ENCODE results near the gene GDF7.

The GDF7 gene

DNA sequence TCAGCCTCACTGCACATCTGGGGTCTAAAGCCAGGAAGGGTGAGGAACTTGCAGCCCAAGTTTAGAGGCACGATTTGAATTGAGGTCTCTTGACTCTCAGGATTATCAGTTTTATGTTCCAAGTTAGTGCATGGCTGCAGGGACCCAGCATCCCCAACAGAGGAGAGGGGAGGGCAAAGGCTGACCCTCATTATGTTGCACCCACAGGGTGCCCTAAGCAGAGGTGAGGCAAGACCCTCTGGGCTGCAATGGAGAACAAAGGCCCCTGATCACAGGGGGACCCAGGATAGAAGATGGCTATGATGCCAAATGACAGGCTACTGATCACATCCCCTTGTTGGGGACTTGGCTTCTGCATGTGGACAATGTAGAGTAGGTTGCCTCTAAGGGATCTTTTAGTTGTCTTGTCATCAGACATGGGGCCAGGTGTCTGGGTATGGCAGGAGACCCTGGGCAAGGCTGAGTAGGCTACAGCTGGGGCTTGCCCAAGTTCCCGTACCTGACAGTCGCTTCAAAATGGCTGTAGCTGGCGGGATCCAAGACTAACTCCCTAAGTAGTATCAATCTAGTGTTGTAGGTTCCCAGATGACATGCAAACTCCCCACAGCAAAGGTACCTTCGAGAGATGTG is 4.5 kb upstream of the GDF7 start:
- no peak for DNase-seq

DNA sequence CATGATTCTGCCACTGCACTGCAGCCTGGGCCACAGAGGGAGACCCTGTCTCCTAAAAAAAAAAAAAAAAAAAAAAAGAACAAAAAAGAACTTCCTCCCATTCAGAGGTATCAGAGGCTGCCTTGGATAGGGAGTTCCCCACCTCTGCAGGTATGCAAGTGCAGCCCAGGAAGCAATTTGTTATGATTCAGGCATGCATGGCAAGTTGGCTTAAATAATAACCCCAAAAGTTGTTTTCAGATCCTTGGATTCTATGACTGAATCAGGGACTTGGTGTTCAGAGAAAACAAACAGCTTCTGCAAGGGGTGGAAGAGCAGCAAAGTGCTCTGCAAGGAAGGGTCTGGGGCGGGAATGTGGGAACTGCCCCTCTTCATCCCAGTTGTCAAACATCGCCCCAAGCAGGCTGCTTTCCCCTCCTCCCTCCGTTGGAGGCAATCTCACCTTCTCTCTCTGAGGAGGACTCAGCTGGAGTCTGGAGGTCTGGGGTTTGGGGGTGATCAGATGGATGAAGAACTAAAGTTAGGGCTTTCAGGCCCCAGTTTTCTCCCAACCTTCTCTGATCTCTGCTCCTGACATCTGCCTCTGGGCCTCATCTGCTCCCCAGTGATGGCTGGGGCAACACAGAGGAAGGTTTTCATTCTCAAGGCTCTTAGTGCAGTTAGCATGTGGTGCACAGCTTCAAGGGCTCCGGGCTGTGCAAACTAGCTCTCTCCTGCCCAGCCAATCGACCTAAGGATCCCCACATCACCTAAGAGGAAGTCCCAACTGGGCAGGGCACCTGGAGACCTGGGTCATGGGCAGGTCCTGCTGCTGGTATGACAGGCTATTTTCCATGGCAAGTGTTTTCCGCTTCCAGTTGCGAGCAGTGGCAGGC is 3.5 kb upstream of the GDF7 start:
- DNase-seq: no peak

DNA sequence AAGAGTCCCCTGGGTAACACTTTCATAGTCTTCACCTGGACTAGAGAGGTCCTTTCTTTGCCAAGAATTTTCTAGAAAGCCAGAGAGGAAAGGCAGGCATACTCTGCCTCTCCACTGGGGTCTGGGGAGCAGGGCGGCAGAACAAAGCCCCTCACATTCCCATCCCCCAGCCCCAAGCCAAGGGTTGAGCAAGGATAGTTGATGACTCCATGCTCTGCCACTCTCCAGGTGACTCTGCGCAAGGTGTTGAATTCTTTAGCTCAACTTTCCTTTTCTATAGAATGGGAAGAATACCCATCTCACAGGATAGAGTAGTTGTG is 2.9 kb upstream of the GDF7 start:
- no peak for DNase-seq

DNA sequence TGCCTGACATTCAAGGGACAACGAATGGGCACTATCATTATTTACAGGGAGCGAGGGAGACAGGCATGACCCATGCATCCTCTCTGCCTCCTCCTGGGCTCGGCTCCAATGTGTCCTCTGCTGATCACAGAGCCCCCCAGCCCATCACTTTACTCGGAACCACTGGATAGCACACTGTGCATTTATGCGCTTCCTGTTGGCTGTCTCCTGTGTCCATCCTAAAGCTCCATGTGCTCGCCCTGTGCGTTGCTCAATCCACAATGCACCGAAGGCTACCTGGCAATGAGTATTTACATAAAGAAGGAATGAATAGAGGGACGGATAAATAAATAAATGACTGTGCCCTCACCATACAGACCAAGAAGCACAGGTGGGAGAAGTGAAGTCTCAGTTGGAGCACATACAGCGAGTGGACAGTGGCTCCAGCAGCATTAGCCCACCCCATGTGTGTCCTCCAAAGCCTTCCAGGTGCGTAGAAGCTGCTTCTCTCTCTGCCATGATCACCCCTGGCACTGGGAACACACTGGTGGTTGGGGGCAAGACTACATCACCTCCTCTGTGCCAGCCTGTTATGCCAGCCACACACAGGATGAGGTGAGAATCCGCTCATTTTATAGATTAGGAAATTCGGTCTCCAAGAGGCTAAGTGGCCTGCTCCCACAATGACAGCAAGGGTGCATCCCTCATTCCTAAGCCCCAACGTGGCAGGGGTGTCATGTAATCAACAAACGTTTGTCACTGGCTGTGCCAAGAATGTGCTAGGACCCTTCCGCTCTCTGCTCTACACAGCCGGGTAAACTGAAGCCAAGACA is 2.3 kb upstream of the GDF7 start:
- no peak for DNase-seq

DNA sequence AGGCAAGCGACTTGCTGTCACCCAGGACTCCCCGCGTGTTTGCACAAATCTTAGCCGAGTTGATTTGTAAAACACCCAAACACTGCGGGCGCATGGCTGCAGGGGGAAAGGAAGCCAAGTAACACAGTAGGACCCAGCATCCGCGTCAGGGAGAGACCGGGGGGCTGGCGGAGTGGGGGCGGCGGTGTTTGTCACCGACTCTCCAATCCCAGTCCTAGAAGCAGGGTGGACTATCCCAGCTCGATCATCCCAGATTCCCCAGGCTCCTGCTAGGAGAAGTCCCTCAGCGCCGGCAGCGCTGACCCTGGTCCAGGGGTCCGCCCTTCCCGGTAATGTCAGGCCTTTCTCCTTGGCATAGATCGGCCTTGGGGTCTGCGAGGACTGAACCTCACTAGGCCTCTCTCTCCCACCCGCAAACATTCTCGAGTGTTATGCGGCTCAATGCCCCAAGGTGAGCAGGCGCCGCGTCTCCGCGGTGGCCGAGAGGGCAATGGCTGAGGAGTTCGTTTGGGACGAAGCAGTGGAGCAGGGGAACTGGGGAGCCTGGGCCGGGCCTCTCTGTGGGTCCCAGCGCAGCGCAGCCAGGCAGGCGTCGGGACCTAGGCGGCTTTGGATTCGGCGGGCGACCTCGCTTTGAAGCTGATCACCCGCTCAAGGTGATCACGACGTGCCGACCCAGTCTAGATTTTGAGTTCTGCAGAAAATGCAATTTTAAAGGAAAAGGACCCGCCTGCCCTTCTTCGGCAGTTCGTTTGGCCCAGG is 1.5 kb upstream of the GDF7 start:
- no peak for DNase-seq

DNA sequence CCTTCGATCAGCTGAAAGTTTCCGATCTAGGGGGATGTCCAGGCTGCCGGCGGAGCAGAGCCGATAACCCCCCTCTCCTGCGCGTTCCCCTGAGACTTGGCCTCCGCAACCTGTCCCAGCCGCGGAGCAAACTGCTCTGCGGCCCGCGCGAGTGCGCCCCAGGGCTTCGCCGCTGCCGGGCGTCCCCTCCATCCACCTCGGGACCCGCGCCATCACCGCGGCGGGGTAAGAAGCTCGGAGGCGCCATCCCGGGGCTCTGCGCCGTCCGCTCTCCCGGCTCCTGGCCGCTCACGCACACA is 990 bp upstream of the GDF7 start:
- DNase-seq: no peak

DNA sequence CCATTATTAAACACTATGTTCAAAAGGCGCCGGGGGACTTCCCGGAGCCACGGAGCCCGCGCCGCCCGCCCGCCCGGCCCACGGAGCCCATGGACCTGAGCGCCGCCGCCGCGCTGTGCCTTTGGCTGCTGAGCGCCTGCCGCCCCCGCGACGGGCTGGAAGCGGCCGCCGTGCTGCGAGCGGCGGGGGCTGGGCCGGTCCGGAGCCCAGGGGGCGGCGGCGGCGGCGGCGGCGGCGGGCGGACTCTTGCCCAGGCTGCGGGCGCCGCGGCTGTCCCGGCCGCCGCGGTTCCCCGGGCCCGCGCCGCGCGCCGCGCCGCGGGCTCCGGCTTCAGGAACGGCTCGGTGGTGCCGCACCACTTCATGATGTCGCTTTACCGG is 197 bp downstream of the GDF7 start:
- DNase-seq: no peak

DNA sequence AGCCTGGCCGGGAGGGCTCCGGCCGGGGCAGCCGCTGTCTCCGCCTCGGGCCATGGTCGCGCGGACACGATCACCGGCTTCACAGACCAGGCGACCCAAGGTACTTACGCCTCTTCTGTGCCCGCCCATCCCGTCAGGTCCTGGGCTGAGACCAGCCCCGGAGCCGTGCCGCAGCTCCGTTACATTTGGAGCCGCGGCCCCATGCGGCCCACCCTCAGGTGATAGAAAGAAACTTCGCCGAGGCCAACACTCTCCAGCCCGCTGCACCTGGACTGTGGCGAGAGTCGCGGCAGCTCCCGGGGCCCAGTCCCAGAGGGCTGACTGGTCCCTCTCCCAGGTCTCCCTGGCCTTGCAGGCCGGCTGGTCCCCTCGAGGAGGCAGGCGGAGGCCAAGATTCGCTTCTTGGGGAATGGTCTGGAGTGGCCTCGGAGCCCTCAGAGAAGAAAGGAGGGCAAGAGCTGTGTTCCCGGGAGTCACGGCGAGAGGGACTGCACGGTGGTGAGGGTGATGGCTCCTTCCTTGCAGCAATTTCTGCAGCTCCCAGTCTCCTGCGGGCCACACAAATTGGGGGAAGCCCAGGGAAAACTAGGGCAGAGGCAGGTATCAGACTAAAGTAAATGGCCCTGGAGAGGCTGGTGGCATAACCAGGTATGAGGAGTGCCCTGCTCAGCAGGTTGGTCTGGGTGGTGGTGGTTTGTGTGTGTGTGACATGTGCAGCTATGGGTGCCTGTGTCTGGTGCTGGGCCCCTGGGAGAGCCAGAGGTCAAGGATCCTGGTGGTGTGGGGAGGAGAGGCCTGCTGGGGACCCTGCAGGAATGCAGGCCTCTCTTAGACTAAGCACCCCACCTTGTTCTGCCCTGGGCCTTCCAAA is 822 bp downstream of the GDF7 start:
- DNase-seq: no peak

DNA sequence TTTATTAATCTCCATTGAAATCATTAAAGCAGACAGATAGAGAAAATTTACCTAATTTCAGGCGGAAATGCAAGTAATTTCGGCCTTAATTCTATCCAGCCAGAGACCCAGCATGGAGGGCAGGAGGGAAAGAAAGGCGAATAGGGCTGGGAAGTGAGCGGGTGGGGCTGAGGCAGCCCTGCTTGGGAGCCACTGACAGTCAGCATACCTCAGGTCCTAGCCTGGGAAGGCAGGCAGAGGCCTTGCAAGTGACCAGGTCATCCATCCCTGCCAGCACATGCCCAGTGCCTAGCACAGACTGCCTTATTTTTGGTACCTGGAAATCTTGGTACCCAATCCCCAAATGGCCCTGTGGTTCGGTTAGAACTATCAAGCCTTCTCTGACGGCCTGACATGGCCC is 1.5 kb downstream of the GDF7 start:
- DNase-seq: no peak

DNA sequence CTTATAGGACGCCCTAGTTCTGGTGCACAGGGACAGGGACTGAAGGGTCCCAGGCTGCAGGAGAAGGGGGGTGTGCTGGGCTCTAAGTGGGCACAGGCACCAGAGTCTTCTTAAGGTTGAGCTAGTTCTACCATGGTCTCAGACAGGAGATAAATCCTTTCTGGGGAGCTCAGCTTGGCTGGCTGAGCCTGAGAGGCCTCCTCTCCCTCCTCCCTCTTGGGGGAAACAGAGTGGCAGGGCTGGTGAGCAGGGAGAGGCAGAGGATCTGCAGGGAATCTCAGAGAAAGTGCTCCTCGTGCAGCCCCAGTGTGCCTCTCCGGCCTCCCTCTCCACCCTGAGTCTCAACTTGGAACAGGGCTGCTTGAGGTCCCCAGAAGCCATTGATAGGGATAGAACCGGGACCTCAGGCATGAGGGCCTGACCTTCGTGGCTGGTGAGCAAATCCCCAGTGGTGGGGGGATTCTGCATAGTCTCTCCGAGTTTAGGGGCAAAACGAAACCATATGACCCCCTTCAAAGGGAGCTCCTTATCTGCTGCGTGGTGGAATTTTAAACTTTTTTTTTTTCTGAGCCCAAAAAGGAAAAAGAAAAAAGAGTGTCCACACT is 2.0 kb downstream of the GDF7 start:
- DNase-seq: no peak

DNA sequence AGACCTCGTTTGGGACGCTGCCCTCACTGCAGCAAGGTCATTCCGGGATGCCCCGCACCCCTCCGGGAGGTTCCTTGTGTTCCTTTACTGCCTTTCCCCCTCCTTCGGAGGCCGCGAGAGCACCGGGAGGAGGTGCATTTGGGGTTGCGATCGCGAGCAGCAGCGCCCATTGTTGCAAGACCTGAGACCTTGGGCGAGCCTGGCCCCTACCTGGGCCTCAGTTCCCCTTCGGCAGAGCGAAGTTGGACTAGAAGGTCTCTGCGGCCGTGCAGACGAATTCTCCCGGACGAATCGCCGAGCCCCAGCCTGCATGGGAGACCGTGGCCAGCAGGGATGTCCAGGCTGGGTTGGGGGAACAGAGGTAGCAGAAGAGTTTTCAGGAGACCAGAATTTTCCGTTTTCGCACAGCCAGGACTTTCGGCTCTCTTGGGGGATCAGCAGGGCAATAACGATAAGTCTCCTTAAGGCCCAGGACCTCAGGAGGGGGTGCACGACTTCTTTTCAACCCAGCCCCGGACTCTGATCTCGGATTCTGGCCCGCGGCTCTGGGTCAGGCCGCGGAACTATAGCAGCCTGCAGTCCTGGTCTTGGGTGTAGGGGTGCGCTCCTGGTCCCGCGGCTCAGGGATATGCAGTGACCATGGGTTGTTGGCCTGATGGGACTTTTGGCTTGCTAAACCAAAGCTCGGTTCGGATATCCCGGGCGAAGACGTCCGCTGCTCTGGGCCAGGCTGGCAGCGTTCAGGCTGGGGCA is 2.8 kb downstream of the GDF7 start:
- no peak for DNase-seq

DNA sequence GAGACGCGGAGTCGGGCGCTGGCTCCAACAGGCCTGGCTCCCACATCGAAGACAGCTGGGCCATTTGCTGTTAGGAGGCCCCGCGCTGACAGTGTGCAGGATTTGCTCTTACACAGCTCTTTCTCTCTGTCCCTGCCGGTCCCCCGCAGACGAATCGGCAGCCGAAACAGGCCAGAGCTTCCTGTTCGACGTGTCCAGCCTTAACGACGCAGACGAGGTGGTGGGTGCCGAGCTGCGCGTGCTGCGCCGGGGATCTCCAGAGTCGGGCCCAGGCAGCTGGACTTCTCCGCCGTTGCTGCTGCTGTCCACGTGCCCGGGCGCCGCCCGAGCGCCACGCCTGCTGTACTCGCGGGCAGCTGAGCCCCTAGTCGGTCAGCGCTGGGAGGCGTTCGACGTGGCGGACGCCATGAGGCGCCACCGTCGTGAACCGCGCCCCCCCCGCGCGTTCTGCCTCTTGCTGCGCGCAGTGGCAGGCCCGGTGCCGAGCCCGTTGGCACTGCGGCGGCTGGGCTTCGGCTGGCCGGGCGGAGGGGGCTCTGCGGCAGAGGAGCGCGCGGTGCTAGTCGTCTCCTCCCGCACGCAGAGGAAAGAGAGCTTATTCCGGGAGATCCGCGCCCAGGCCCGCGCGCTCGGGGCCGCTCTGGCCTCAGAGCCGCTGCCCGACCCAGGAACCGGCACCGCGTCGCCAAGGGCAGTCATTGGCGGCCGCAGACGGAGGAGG is 3.5 kb downstream of the GDF7 start:
- no peak for DNase-seq

DNA sequence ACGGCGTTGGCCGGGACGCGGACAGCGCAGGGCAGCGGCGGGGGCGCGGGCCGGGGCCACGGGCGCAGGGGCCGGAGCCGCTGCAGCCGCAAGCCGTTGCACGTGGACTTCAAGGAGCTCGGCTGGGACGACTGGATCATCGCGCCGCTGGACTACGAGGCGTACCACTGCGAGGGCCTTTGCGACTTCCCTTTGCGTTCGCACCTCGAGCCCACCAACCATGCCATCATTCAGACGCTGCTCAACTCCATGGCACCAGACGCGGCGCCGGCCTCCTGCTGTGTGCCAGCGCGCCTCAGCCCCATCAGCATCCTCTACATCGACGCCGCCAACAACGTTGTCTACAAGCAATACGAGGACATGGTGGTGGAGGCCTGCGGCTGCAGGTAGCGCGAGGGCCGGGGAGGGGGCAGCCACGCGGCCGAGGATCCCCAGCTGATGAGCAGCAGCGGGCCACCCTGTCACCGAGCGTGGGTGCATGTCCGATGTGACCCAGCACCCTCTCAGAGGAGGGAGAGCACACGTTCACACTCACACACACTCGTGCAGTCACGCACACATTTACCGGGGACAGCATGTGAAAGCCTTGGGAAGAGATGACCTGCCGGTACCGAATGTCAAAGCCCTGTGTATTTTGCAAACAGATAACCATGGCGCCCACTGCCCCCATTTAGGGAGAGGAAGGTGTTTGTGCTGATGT is 4.2 kb downstream of the GDF7 start:
- no peak for DNase-seq

DNA sequence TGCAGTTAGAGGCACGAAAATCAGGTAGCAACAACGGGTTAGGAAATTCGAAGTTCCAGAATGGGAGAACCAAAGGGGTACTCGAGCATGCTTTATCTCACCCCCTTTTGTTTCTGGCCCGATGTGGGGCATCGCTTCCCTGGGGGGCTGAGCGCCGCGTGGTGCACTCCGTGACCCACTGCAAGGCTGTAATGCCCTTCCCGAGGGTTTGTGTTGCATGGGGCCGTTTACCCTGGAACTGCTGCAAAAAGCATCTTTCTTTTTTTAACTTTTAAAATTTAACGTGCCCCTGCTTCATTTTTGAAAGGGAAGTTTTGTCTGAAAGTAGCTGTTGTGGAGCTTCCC is 4.8 kb downstream of the GDF7 start:
- no peak for DNase-seq

DNA sequence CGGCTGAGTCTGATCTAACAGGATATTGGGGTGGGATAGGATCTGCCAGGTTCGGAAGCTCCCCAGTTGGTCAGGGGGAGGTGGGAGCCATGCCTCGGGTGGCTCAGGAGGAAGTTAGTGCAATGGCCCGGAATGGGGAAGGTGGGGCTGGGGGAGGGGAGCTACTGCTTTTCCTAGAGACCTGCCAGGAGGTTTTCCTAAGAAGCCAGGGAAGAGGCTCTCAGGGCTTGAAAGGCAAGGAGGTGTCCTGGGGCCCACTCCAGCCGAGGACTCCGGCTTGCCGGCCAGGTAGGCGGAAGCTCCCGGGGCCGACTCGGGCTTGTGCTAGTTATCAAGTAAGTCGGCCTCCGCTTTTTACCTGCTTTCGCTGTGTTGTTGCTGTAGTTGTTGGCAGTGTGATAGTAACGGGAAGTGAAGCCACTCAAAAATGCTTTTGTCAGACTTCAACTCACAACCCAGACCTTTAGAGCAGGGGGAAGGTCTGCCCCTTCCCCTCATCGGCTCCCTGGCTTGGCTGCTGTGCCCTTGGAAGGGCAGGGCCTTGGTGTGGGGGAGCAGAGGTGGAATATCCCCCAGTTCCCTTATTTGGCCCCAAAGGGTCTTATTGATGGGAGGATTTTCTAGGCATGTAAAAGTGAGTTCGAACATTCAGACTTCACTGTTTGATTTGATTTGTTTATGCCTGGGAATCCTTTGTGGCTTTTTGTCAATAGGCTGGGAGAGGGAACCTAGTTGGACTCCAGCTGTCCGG is 5.4 kb downstream of the GDF7 start:
- no peak for DNase-seq

DNA sequence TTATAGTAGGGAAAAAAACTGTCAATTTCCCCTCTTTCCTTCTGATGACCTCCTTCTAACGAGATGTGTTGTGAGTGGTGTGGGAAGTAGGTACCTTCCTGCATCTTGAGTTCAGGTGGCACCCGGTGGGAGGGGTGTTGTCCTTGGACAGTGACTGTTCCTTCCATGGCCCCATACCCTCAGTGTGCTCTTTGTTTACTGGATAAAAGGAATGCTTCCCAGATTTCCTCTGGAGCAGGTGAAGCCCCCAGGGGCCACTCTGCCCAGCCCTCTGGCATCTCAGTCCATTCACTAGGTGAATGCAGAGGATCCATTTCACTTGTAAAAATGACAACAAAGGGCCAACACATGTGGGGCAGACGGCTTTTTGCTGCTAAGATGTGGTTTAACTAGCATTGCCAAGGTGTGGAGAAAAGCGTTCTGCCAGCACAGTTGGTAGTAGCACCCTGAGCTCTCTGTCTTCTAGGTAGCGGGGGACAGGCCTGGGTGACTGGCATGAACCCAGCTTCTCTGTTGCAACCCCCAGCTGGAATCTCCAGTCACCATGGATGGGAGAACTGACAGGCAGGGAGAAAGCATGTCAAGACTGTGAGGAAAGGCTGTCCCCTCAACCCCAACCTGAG is 6.9 kb downstream of the GDF7 start:
- no peak for DNase-seq

DNA sequence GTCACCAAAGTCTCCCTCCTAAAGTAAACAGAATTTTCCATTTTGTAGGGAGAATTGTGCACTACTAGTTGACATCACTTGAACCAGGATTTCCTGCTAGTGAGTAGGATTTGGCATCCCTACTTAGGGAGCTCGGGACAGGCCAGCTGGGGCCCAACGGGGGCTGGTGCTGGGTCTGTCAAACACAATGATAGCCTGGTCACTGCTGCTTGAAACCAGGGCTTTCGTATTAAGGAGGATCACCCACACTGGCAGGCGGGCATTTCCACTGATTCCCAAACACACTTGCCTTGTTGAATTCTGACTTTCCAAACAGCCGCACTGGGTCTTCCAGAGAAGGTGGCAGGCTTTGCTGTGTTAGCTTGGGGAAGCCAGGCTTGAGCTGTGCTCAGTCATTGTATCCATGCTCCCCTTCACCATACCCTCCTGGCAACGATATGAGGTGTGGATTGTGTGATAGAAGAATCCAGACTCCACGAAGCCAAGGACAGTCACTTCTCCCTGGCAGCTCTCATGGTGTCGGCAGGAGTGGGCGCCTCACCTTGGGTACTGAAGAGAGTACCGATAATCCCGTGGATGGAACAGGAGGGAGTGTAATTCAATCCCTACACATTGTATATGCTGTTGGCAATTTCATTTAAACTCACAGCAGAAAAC is 7.5 kb downstream of the GDF7 start:
- no peak for DNase-seq

Data from C1 segment of cervical spinal cord (tissue), 14 donors.